HG02884 (cell line): Measurements from ENCODE around the gene ALDOB.
"Not testable (repeated sequence)": the region's sequence is repeated elsewhere in the genome, so short reads cannot be mapped to it uniquely, and the experiment has no call there.

ENCODE experiments used
- ATAC-seq: cut with Tn5 transposase; IDR thresholded peaks from one replicate; pipeline ENCODE4 v1.9.1; 2021; ENCODE audit warnings: mild to moderate bottlenecking, moderate library complexity; ENCODE audit not compliant: unreplicated experiment

Gene ALDOB

DNA sequence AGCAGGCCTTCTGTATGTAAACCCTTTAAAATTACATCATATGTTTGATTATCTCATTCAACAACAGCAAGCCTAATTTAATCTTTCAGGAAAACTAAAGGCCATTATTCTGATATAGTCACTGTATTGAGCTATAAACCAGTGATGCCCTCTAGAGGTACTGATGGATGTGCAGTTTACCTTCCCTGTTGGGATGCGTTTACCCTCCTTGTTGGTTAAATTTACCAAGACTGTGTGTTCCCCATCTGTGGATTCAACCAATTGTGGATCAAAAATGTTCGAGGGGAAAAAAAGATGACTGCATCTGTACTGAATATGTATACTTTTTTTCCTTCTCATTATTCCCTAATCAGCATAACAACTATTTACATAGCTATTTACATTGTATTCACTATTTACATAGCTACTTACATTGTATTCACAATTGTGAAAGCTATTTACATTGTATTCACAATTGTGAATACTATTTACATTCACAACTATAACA, 47.0 kb downstream of the ALDOB start:
- no peak for ATAC-seq

DNA sequence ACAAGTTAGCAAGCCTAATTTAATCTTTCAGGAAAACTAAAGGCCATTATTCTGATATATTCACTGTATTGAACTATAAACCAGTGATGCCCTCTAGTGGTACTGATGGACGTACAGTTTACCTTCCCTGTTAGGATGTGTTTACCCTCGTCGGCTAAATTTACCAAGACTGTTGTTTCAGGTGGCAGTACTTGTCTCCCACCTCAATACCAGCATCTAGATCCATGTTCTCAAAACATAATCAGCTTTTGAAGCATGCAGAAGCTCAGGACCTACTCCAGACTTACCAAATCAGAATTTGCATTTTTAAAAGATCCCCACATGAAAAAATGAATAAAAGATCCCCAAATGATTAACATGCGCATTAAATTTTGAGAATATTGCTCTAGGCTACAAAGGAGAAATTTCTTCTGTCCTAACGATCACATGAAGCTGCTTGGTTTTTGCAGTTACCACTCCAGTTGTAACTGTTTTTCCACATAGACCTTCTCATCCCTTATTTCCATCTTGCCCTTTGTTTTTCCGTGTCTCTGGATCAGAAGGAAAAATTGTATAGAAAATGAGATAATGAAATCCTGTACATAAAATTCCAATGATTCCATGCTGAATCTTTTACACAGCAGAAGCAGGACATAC, 47.6 kb downstream of the ALDOB start:
- ATAC-seq = peak; percentile 77

DNA sequence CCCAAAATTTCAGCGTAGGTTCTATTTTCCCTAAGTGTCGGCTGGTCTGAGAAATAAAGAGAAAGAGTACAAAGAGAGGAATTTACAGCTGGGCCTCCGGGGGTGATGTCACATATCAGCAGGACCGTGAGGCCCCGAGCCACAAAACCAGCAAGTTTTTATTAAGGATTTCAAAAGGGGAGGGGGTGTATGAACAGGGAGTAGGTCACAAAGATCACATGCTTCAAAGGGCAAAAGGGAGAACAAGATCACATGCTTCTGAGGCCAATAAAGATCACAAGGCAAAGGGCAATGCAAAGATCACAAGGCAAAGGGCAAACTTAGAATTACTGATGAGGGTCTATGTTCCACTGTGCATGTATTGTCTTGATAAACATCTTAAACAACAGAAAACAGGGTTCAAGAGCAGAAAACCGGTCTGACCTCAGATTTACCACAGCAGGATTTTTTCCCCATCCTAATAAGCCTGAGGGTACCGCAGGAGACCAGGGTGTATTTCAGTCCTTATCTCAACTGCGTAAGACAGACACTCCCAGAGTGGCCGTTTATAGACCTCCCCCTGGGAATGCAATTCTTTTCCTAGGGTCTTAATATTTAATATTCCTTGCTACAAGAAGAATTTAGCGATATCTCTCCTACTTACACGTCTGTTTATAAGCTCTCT, 50.6 kb downstream of the ALDOB start, which contains the start of gene BAAT:
Gene BAAT, minus strand, starts transcription at position 134 of the 664 bp plus-strand sequence. CDS start 13,602 bp downstream, outside the sequence.
- not testable (repeated sequence) for ATAC-seq

DNA sequence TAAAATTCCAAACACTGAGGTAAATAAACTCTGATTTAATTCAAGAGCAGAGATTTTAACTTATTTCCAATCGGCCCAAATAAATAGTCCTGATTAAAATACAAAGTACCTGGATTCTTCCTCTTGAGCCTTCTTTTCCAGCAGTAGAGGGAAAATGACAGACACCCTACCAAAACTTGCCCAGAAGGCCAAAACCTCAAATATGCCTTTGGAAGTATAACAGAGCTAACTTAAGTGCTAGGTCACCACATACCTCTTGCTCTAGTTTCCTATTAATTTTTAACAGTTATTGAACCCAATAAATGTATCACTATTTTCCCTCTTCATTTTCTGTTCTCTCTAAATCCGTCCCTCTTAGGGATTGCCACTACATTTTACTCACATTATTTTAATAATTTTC, 52.2 kb downstream of the ALDOB start:
- ATAC-seq = no peak

DNA sequence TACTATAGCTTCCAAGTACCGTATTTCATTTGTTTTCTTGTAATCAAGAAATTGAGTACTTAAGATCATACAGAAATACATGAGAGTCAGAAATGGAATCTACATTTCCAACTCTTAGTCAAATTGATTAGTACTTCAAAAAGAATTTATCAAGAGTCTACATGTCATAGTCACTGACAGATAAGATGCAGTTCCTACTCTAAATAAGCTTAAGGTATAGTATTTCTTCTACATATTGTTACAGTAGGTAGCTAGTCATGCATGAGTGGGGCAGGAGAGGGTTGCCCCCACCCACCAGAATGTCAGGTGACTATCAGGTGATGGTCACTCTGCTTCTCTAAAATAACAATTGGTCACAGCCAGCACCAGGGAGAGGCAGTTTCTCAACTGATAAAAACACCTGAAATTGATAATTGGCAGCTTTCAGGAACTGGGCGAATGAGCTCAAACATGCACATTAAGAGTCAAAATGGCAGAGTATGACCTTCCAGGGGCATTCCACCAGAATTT, 53.7 kb downstream of the ALDOB start:
- ATAC-seq = no peak

DNA sequence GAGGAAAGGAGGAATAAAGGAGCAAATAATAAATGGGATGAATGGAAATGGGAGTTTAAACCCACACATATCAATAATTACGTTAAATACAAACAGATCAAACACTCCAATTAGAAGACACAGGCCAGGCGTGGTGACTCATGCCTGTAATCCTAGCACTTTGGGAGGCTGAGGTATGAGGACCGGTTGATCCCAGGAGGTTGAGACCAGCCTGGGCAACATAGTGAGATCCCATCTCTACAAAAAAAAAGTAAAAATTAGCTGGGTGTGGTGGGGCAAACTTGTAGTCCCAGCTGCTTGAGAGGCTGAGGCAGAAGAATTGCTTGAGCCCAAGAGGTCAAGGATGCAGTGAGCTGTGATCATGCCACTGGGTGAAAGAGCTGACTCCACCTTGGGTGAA, 54.5 kb downstream of the ALDOB start:
- ATAC-seq = no peak

DNA sequence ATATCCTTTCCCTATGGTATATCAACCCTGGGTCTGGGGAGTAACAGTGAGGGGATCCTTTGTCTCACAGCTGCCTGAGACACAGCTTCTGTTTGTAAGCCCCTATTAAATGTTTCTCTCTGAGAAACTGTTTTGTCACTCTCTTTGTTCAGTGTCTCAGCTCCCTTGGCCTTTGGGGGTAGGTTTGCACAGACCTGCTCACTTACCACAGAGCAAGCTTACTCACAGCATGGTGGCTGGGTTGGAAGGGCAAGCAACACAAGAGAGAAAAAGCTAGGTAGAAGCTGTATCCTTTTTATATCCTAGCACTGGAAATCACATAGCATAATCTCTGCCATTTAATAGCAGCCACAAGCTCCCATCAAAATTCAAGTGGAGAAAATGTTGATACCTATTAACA, 55.3 kb downstream of the ALDOB start:
- ATAC-seq = no peak

DNA sequence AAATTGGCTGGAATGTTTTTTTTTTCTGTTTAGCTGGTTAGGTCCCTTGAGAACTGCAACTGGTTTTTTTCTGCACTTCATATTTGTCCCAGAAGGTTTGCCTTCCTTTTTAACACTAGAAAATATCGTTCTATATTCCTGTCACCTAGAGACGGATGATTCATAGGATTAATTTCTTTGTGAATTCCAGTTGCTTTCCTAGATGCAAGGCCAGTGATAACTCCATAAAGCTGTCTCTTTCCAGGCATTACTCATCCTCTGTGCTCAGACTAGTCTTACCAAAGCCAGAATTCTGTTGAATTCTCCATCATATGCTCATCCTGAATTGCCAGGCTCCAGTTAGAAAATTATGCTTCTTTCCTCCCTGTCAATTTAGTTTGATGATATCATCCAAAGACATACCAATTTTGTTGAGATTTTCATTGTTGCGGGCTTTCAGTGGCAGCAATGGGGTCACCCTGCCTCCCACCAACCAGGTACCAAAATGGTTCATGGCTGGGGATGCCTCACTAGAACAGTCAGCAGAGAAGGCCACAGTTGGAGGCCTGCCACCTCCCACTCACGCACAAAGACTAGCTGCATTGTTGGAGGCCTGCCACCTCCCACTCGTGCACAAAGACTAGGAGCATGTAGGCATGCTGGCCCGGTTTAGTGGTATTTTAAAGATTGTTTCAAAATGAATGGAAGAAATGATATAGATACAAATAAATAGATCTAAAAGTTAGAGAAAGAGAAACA, 59.3 kb downstream of the ALDOB start:
- no peak for ATAC-seq

DNA sequence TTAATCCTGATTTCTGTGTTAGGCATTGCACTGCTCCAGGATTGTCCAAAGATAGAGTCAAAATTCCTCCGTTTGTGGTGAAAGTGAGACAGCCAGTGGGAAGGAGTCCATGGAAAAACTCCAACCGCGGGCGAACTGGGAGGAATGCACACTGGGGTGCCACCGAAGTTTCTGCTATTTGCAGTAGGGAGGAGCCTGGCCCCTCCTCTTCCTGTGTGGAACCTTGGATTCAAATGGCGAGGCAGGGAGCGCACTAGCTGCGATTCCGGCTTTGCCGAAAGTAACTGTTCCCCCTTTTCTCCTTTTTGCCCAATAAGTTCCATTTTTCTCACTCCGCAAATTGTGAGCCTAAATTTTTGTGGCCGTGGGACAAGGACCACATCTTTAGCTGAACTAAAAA, 60.0 kb downstream of the ALDOB start:
- ATAC-seq = no peak

DNA sequence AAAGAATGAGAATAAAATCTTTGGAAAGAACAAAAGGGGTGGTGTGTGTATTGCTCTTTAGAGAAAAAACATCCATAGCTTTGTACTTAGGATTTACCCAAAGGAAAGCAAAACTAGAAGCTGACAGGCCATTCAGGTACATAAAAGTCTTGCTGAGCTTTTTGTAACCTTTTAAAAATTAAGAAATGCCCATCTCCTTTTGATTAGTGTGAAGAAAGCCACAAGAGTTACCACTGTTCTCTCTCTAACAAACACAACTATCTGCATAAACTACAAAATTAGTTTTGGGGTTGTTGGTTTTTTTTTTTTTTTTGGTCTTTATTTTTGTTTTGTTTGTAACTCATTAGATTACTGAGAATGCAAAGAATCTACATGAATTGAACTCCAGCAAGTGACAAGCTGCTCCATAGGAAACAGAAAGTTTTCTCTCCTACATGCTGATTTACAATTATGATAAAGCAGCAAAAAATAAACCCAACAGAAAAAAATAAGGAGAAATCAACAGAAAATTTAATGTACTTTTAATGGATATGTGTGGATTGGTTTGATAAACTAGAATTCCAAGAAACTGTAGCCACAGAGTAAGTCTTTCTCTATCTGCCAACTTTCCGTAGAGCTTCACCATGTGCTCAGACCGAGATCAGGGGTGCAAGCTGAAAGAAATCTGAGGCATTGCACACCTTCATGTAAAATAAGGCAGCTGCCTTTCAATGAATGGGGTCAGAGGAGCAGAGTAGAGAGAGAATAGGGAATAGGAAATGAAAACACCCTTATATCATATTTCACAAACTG, 63.1 kb downstream of the ALDOB start:
- no peak for ATAC-seq

DNA sequence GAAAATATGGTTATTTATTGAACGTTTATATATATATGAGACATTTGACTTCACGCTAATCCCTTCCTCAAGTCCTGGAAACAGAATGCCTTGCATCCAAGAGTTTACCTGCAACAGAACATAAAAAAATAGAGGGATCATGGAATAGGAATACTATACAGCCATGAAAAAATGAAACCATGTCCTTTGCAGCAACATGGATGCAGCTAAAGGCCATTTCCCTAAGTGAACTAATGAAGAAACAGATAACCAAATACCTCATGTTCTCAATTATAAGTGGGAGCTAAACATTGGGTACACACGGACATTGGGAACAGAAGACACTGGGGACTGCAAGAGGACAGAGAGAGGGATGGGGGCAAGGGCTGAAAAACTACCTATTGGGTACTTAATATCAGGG, 63.8 kb downstream of the ALDOB start:
- ATAC-seq = no peak
